Muscle layer of colon (tissue), 2 donors: ENCODE measurements around the gene MACROD1.
A peak's percentile ranks its signal among the peaks of the same experiment; 100 is the strongest.

Experiments used
- H3K27ac ChIP-seq: one replicate; pipeline ENCODE4 v1.7.0; 2013; ENCODE audit warnings: low read depth, mild to moderate bottlenecking, low read length, moderate library complexity
- H3K27me3 ChIP-seq, 2 donors: one replicate each; pipeline ENCODE4 v1.7.0; 2013; ENCODE audit warnings: low read length in 2 of 2, mild to moderate bottlenecking in 2 of 2; ENCODE audit not compliant: insufficient read depth in 2 of 2, control insufficient read depth in 1 of 2
- H3K36me3 ChIP-seq: one replicate; pipeline ENCODE4 v1.7.0; 2013; ENCODE audit warnings: mild to moderate bottlenecking, low read length; ENCODE audit not compliant: insufficient read depth
- H3K4me1 ChIP-seq: one replicate; pipeline ENCODE4 v1.7.0; 2013; ENCODE audit warnings: mild to moderate bottlenecking, low read length; ENCODE audit not compliant: insufficient read depth
- H3K4me3 ChIP-seq, 2 donors: one replicate each; pipeline ENCODE4 v1.7.0; 2013; ENCODE audit warnings: low read length in 2 of 2, low read depth in 1 of 2, mild to moderate bottlenecking in 1 of 2, moderate library complexity in 1 of 2
- H3K9ac ChIP-seq: one replicate; pipeline ENCODE4 v1.7.0; 2013; ENCODE audit warnings: low read length
- H3K9me3 ChIP-seq: one replicate; pipeline ENCODE4 v1.7.0; 2013; ENCODE audit warnings: mild to moderate bottlenecking, low read length
- donor health status: abdominal sarcoma.
- donor health status: Adenocarcinoma of cecum.

Gene MACROD1

DNA sequence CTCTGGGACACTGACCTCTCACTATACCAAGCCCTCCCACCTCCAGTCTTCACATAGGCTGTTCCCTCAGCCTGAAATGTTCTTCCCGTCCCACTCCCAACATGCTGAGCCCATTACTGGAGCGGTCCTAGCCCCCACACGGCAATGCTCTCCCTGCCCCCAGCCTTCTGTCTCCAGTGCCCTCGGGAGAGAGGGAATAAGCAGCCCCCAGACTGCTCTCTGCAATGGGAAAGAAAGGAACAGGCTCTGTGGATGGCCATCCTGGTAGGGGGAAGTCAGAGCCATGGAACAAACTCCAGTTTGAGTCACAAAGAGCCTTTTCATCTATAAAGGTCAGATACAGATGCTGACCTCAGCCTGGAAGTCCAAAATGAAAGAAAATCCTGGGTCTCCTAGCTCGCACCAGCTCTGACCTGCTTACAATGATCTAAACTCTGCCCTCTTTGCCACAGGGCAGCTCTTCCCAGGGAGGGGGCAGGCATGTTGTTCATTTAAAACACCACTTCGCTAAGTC is 67.5 kb downstream of the MACROD1 start:
- Histone ChIP-seq H3K36me3 (no peaks in the 10 kb centered on the region), H3K4me1 (peaks cover 54% of the 10 kb centered on the region), H3K9ac (no peak overlapping the region), H3K27ac (peak overlapping the region; percentile 87), H3K9me3 (no peaks in the 10 kb centered on the region), H3K4me3 (no peak overlapping the region), H3K27me3 (no peaks in the 10 kb centered on the region)

DNA sequence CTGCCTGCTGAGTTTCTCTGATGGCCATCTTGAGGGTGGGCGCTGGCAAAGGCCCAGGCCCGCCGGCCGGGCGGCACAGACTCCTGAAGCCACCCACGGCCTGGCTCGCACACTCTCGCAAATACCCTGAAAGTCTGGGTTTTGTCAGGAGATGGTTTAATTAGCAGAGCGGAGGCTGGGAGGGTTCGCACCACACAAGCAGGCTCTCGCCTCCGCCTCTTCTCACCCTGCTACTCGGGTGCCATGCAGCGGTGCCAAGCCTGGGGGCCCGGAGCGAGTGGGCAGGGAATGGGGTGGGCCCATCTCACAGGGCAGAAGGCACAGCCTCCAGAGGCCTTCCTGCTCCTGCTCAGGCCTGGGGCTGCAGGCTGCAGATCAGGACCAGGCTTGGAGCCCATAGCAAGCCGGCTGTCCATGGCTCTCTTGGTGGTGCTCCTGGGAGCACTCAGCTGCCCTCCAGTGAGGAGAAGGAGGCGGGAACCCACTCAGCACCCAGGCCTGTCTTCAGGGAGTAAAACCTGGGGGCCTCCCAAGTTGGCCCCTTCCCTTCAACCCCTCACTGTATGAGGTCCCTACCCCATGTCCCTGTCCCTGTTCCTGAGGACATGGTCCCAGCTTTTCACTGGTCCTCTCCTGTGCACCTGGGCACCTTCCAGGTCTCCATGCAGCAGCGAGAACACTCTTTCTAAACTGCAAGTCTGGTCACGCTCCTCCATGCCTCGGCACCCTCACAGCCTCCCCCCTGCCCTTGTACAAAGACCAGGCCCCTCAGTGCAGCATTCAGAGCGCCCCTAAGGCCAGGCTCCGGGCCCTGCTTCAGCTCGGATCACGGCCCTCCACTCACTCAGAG is 68.2 kb downstream of the MACROD1 start:
- Histone ChIP-seq H3K9me3 (no peaks in the 10 kb centered on the region), H3K9ac (no peak overlapping the region), H3K27me3 (no peaks in the 10 kb centered on the region), H3K27ac (peak overlapping the region; percentile 87), H3K4me3 (no peak overlapping the region), H3K4me1 (peaks cover 61% of the 10 kb centered on the region), H3K36me3 (no peaks in the 10 kb centered on the region)

- H3K9me3 ChIP-seq, result no peaks in the 10 kb centered on the region
- H3K27ac ChIP-seq, result peak overlapping the region; percentile 87
- H3K4me3 ChIP-seq, result no peak overlapping the region
- peaks cover 63% of the 10 kb centered on the region for H3K4me1 ChIP-seq
- H3K9ac ChIP-seq, result no peak overlapping the region
- no peaks in the 10 kb centered on the region for H3K36me3 ChIP-seq
- no peaks in the 10 kb centered on the region for H3K27me3 ChIP-seq
Measured at GRCh38 chr11:64096835-64097234, 69.1 kb downstream of the MACROD1 start.

- H3K27me3 ChIP-seq, result no peaks in the 10 kb centered on the region
- H3K4me1 ChIP-seq, result peaks cover 61% of the 10 kb centered on the region
- no peak overlapping the region for H3K9ac ChIP-seq
- H3K36me3 ChIP-seq, result no peaks in the 10 kb centered on the region
- H3K27ac ChIP-seq, result peak overlapping the region; percentile 87
- H3K4me3 ChIP-seq, result no peak overlapping the region
- no peaks in the 10 kb centered on the region for H3K9me3 ChIP-seq
Measured at GRCh38 chr11:64095949-64096348, 70.0 kb downstream of the MACROD1 start.

DNA sequence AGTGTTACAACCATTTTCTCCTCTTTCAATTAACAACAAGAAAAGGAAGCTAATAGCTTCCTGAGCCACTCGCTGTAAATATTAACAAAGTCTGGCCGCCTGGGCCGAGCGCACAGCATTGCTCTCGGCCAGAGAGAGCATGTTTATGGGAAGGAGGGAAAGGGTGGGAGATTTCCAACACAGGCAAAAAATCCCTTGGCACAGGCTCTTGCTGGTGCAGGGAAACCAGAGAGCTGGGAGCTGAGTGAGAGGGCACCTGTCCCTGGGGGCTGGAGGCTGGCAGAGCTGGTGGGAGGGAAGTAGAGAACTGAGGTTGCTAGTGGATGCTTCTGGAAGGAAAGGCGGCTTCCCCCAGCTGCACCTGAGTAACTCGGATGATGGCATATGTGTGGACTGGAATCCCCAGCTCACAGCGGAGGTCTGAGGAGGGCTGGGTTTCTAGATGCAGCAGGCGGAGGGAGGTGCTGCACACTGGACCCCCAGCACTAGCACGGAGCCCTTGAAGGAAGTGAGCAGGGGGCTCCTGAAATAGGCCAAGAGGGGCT is 70.6 kb downstream of the MACROD1 start:
- Histone ChIP-seq H3K4me1 (peaks cover 67% of the 10 kb centered on the region), H3K27me3 (no peaks in the 10 kb centered on the region), H3K27ac (peak overlapping the region; percentile 87), H3K9ac (no peak overlapping the region), H3K36me3 (no peaks in the 10 kb centered on the region), H3K4me3 (peak overlapping the region in 1 of 2 donors; percentile 24), H3K9me3 (no peaks in the 10 kb centered on the region)

DNA sequence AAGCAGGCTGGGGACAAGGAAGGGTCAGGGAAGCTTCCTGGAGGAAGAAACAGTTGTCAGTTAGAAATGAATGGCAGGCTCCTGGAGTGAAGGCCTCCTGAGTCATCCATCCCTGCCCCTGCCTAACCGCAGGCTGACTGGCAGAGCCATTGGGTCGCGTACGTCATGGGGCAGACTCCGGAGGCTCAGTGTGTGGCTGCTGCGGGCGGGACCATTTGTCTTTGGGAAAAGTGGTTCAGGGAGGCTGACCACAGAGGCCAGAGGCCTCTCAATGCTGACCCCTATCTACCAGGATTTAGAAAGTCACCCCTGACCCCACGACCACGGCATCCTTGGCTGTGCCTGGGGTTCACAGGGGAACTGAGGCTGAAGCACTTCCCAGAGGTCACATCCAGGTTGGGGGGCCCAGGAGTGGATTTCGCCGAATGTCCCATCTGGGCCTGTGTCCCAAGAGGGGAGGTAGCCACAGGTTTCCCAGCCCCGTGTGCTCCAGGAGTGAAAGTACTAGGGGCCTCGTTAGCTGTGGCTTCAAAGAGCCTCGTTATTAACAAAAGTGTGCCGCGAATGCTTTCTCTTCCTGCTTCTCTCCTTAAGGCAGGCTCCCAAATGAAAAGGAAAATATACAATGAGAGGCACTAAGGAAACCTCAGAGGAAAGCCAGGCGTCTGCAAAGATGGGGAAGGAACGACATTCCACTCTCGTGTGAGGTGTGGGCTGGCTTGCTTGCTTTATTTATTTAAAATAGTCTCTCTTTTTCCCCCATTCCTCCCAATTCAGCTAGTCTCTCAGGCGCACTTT is 71.3 kb downstream of the MACROD1 start:
- Histone ChIP-seq H3K27ac (peak overlapping the region; percentile 87), H3K4me1 (peaks cover 73% of the 10 kb centered on the region), H3K9ac (no peak overlapping the region), H3K4me3 (peak overlapping the region in 1 of 2 donors; percentile 24), H3K9me3 (no peaks in the 10 kb centered on the region), H3K36me3 (no peaks in the 10 kb centered on the region), H3K27me3 (no peaks in the 10 kb centered on the region)

DNA sequence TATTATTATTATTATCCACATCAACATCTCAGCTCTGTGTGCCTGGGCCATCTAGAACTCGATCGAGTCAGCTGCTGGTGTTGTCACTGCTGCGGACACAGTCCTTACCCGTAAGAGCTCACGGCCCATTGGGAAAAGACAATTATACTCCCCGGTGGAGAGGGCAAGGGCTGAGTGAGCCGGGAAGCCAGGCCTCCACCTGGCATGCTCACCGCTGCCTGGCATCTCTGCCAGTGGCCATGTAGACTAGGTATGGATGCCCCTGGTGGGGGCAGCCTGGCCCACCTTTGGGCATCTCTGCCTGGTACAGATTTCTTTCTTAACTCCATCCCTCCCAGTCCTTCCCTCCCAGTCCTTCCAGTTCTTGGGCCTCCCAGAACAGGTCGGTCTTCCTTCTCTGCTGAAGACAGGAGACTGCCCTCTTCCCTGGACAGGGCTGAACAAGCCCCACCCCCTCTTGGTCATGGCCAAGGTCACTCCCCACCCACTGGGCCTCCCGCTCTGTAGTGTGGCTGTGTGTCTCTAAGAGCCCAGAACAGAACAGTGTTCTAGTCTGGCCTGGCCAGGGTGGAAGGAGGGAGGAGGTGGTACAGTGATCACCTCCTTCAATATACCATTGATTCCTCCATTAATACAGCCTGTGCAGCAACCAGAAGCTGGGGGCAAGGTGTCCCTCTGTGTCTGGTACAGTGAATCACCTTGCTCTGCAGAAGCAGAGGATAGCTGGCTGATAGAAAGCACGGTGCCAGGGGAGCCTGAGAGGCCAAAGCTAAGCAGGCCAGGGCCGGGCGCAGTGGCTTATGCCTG is 72.5 kb downstream of the MACROD1 start:
- peak overlapping the region; percentile 87 for H3K27ac ChIP-seq
- no peaks in the 10 kb centered on the region for H3K36me3 ChIP-seq
- no peak overlapping the region for H3K9ac ChIP-seq
- no peaks in the 10 kb centered on the region for H3K27me3 ChIP-seq
- H3K9me3 ChIP-seq, result no peaks in the 10 kb centered on the region
- H3K4me1 ChIP-seq, result peaks cover 83% of the 10 kb centered on the region
- H3K4me3 ChIP-seq, result no peak overlapping the region

DNA sequence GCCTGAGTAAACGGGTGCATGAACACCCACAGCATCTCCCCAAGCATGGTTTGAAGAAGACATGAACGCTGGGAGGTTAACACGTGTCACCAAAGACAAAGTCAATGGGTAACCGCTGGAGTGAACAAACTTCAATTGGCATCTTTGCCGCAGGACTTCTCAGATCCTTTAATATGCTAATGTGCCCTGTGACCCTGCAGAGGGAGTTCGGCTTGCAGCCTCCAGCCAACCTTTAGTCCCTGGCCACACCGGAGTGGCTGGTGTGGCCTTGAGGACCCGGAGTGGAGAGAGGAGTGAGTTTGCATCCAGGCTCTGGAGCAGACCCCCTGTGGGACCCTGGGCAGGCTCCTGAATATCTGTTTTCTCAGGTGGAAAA is 73.2 kb downstream of the MACROD1 start:
- H3K27me3 ChIP-seq, result no peaks in the 10 kb centered on the region
- no peak overlapping the region for H3K9ac ChIP-seq
- H3K27ac ChIP-seq, result no peak overlapping the region
- H3K4me1 ChIP-seq, result peaks cover 80% of the 10 kb centered on the region
- H3K9me3 ChIP-seq, result no peaks in the 10 kb centered on the region
- H3K4me3 ChIP-seq, result no peak overlapping the region
- H3K36me3 ChIP-seq, result no peaks in the 10 kb centered on the region

DNA sequence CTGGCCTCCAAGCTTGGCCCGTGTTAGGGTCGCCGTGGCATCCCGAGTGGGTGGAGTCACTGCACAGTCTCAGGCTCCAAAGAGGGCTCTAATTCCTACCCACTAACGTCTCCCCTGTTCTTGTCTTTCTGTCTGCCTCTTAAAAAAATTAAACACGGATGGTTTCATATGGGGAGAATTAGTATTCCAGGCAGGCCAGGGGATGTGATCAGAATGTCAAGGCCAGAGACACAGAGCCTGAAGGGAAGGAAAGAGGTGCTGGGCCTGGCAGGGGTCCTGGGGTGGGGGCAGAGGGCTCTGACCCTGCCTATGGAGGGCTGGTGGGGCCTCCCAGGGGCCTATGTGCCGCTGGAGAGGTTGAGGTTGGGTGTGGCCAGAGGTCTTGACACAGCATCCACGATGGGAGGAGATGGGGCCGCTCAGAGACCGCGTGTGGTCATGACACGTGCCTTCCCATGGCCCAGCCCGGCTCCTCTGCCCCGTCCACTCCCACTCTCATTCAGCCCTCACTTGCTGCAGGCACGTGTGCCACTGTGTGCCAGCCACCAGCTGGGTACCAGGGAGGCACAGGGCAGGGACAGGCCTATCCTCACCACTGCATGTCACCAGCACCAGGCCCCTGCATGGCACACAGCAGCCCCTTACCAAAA is 73.7 kb downstream of the MACROD1 start:
- Histone ChIP-seq H3K9ac (no peak overlapping the region), H3K9me3 (no peaks in the 10 kb centered on the region), H3K4me3 (no peak overlapping the region), H3K27ac (no peak overlapping the region), H3K27me3 (no peaks in the 10 kb centered on the region), H3K36me3 (no peaks in the 10 kb centered on the region), H3K4me1 (peaks cover 77% of the 10 kb centered on the region)

DNA sequence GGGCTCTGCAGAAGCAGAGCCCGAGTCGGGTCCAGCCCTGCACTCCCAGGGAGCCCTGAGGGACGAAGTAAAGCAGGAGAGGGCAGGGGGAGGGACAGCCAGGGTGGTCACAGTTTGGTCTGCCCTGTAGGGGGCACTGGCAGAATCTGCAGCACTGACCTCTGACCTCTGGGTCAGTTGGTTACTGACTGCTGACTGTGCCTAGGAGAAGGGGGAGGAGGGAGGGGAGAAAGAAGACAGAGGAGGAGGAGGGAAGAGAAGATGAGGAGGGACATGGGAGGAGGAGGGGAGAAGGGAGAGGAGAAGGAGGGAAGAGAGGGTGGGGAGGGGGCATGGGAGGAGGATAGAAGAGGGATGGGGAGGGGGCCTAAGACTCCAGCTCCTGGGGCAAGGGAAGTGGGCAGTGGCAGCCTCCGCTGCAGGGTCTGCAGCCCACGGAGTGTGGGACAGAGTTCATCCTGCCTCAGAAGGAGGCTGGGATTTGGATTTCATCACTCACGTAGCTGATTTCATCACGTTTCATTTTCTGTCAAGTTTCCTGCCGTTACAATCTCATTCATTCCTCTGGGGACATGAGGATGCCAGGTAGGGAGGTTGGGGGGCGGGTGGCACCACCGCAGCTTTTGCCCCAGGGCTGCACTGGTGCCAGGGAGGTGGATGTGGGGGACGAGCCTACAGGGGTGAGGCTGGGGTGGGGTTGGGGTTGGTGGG is 75.0 kb downstream of the MACROD1 start:
- no peaks in the 10 kb centered on the region for H3K27me3 ChIP-seq
- H3K36me3 ChIP-seq, result no peaks in the 10 kb centered on the region
- no peak overlapping the region for H3K4me3 ChIP-seq
- H3K9ac ChIP-seq, result no peak overlapping the region
- peaks cover 73% of the 10 kb centered on the region for H3K4me1 ChIP-seq
- no peak overlapping the region for H3K27ac ChIP-seq
- H3K9me3 ChIP-seq, result no peaks in the 10 kb centered on the region
